ENCODE measurements around the gene HDAC9. TPM values are rescaled to one million over a fixed set of nuclear protein-coding genes. Genes with fewer than 3 reads are reported as not detected.

The HDAC9 gene
- total RNA-seq, 2 donors from 2014 or later: 1.5 to 4.0 TPM

DNA sequence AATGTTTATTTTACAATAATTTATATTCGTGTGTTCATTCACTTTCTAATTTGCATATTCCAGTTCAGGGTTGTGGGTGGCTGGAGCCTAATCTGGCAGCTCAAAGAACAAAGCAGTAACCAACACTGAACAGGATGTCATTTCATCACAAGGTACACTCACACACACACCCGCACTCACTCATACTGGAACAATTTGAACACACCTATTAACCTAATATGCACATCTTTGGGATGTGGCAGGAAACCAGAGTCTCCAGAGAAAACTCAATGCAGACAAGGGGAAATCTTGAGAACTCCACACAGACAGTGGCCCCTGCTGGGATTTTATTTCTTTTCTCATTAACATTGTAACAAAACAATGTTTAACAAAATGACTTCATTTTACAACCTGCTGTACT lies 524.5 kb downstream of the HDAC9 start:
- 88% methylated on average over 2 of the region's 2 CpGs; no CpG with 5 or more reads in 1 of the 2 experiments for WGBS, 2 experiments (ENCODE audit: insufficient coverage in 1 of 2, insufficient read length in 1 of 2)

GRCh38 chr7:19020711-19021110 lies 525.2 kb downstream of the HDAC9 start:
- 74 to 80% methylated on average over 2 of the region's 2 CpGs for WGBS, 2 experiments (ENCODE audit: insufficient coverage in 1 of 2, insufficient read length in 1 of 2)
- Histone ChIP-seq H3K9me3 (ENCODE audit: control insufficient read depth, low read length) (peaks cover 12% of the 10 kb centered on the region), H3K4me3 (ENCODE audit: low read length) (no peak overlapping the region), H3K27ac (ENCODE audit: low read depth, low read length) (no peak overlapping the region), H3K36me3 (ENCODE audit: control insufficient read depth, insufficient read depth, low read length) (no peaks in the 10 kb centered on the region), H3K27me3 (ENCODE audit: control insufficient read depth, insufficient read depth, low read length, poor library complexity, severe bottlenecking) (no peaks in the 10 kb centered on the region), H3K4me1 (ENCODE audit: control insufficient read depth, insufficient read depth, low read length) (peaks cover 5% of the 10 kb centered on the region), H3K9ac (ENCODE audit: extremely low read depth, low read length, poor library complexity, severe bottlenecking) (no peak overlapping the region)
- Mint-ChIP-seq H3K27ac (no peak overlapping the region), H3K27me3 (ENCODE audit: insufficient read depth) (no peaks in the 10 kb centered on the region), H3K9me3 (peaks cover 10% of the 10 kb centered on the region), H3K4me3 (no peak overlapping the region), H3K36me3 (ENCODE audit: low read depth) (no peaks in the 10 kb centered on the region), H3K4me1 (peaks cover 5% of the 10 kb centered on the region)
- DNase-seq: no peak
- TF ChIP-seq, protein P1, sequence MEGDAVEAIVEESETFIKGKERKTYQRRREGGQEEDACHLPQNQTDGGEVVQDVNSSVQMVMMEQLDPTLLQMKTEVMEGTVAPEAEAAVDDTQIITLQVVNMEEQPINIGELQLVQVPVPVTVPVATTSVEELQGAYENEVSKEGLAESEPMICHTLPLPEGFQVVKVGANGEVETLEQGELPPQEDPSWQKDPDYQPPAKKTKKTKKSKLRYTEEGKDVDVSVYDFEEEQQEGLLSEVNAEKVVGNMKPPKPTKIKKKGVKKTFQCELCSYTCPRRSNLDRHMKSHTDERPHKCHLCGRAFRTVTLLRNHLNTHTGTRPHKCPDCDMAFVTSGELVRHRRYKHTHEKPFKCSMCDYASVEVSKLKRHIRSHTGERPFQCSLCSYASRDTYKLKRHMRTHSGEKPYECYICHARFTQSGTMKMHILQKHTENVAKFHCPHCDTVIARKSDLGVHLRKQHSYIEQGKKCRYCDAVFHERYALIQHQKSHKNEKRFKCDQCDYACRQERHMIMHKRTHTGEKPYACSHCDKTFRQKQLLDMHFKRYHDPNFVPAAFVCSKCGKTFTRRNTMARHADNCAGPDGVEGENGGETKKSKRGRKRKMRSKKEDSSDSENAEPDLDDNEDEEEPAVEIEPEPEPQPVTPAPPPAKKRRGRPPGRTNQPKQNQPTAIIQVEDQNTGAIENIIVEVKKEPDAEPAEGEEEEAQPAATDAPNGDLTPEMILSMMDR (conservative IDR thresholded peaks at IDR 0.05): no peak

More for the DNA sequence above, 524.5 kb downstream of the HDAC9 start:
- Histone ChIP-seq H3K4me1 (ENCODE audit: control insufficient read depth, insufficient read depth, low read length) (peaks cover 5% of the 10 kb centered on the region), H3K9me3 (ENCODE audit: control insufficient read depth, low read length) (peaks cover 12% of the 10 kb centered on the region), H3K27me3 (ENCODE audit: control insufficient read depth, insufficient read depth, low read length, poor library complexity, severe bottlenecking) (no peaks in the 10 kb centered on the region), H3K9ac (ENCODE audit: extremely low read depth, low read length, poor library complexity, severe bottlenecking) (no peak overlapping the region), H3K4me3 (ENCODE audit: low read length) (no peak overlapping the region), H3K36me3 (ENCODE audit: control insufficient read depth, insufficient read depth, low read length) (no peaks in the 10 kb centered on the region), H3K27ac (ENCODE audit: low read depth, low read length) (no peak overlapping the region)
- Mint-ChIP-seq H3K4me1 (peaks cover 7% of the 10 kb centered on the region), H3K27me3 (ENCODE audit: insufficient read depth) (no peaks in the 10 kb centered on the region), H3K9me3 (peaks cover 10% of the 10 kb centered on the region), H3K4me3 (no peak overlapping the region), H3K36me3 (ENCODE audit: low read depth) (no peaks in the 10 kb centered on the region), H3K27ac (no peak overlapping the region)
- no peak for DNase-seq
- TF ChIP-seq, protein P1 (conservative IDR thresholded peaks at IDR 0.05): no peak

- H3K27ac Mint-ChIP-seq: no peak overlapping the region
- no peaks in the 10 kb centered on the region for H3K4me1 Mint-ChIP-seq
- H3K36me3 Mint-ChIP-seq (ENCODE audit: low read depth): no peaks in the 10 kb centered on the region
- DNase-seq: no peak
- Histone ChIP-seq H3K36me3 (ENCODE audit: control insufficient read depth, insufficient read depth, low read length) (no peaks in the 10 kb centered on the region), H3K4me3 (ENCODE audit: low read length) (no peak overlapping the region), H3K9ac (ENCODE audit: extremely low read depth, low read length, poor library complexity, severe bottlenecking) (no peak overlapping the region), H3K9me3 (ENCODE audit: control insufficient read depth, low read length) (no peaks in the 10 kb centered on the region), H3K27ac (ENCODE audit: low read depth, low read length) (no peak overlapping the region), H3K4me1 (ENCODE audit: control insufficient read depth, insufficient read depth, low read length) (peaks cover 5% of the 10 kb centered on the region), H3K27me3 (ENCODE audit: control insufficient read depth, insufficient read depth, low read length, poor library complexity, severe bottlenecking) (no peaks in the 10 kb centered on the region)
- peaks cover under 1% of the 10 kb centered on the region for H3K9me3 Mint-ChIP-seq
- no peaks in the 10 kb centered on the region for H3K27me3 Mint-ChIP-seq (ENCODE audit: insufficient read depth)
- TF ChIP-seq, protein P1 (conservative IDR thresholded peaks at IDR 0.05): peak; percentile 22
- WGBS, 2 experiments (ENCODE audit: insufficient coverage in 1 of 2, insufficient read length in 1 of 2): 90 to 97% methylated on average over 2 to 3 of the region's 3 CpGs
- H3K4me3 Mint-ChIP-seq: no peak overlapping the region
These were observed 527.9 kb downstream of the HDAC9 start for GRCh38 chr7:19023477-19023876.
